ENCODE data around the gene RGS19.

RGS19 gene

GRCh38 chr20:64099086-64099786, 19.9 kb upstream of the RGS19 start:
- DNase-seq (ENCODE audit: low read depth, low spot score), result no peak
- H3K4me3 ChIP-seq (ENCODE audit: low read depth, low read length), result no peak overlapping the region
- in situ Hi-C loops (cut with HindIII; ENCODE audit: low sequenced_read_pairs), result no loop called here
- TF ChIP-seq CTCF (IDR thresholded peaks at IDR 0.05; ENCODE audit: low read depth, low read length), result no peak

GRCh38 chr20:64098471-64099013, 19.2 kb upstream of the RGS19 start:
- TF ChIP-seq CTCF (IDR thresholded peaks at IDR 0.05; ENCODE audit: low read depth, low read length), result no peak
- H3K4me3 ChIP-seq (ENCODE audit: low read depth, low read length), result no peak overlapping the region
- DNase-seq (ENCODE audit: low read depth, low spot score), result no peak
- in situ Hi-C loops (cut with HindIII; ENCODE audit: low sequenced_read_pairs), result no loop called here

GRCh38 chr20:64096535-64096934, 17.2 kb upstream of the RGS19 start:
- DNase-seq (ENCODE audit: low read depth, low spot score), result no peak
- no peak for TF ChIP-seq CTCF (IDR thresholded peaks at IDR 0.05; ENCODE audit: low read depth, low read length)
- in situ Hi-C loops (cut with HindIII; ENCODE audit: low sequenced_read_pairs), result no loop called here
- no peak overlapping the region for H3K4me3 ChIP-seq (ENCODE audit: low read depth, low read length)

- no peak overlapping the region for H3K4me3 ChIP-seq (ENCODE audit: low read depth, low read length)
- TF ChIP-seq CTCF (IDR thresholded peaks at IDR 0.05; ENCODE audit: low read depth, low read length), result no peak
- in situ Hi-C loops (cut with HindIII; ENCODE audit: low sequenced_read_pairs), result no loop called here
- DNase-seq (ENCODE audit: low read depth, low spot score), result no peak
Measured at GRCh38 chr20:64095927-64096326, 16.6 kb upstream of the RGS19 start.

GRCh38 chr20:64095455-64095854, 16.1 kb upstream of the RGS19 start:
- in situ Hi-C loops (cut with HindIII; ENCODE audit: low sequenced_read_pairs), result no loop called here
- H3K4me3 ChIP-seq (ENCODE audit: low read depth, low read length), result no peak overlapping the region
- no peak for DNase-seq (ENCODE audit: low read depth, low spot score)
- no peak for TF ChIP-seq CTCF (IDR thresholded peaks at IDR 0.05; ENCODE audit: low read depth, low read length)

GRCh38 chr20:64093013-64093503, 13.7 kb upstream of the RGS19 start:
- H3K4me3 ChIP-seq (ENCODE audit: low read depth, low read length), result no peak overlapping the region
- TF ChIP-seq CTCF (IDR thresholded peaks at IDR 0.05; ENCODE audit: low read depth, low read length), result no peak
- in situ Hi-C loops (cut with HindIII; ENCODE audit: low sequenced_read_pairs), result no loop called here
- DNase-seq (ENCODE audit: low read depth, low spot score), result no peak
